ENCODE data around the gene WDR76.

Gene WDR76

GRCh38 chr15:43873651-43874050 lies 46.8 kb downstream of the WDR76 start:
- TF ChIP-seq CTCF (IDR thresholded peaks at IDR 0.05): no peak

- TF ChIP-seq CTCF (IDR thresholded peaks at IDR 0.05): no peak
These were observed 50.1 kb downstream of the WDR76 start for GRCh38 chr15:43876872-43877271.

GRCh38 chr15:43877371-43877770 lies 50.6 kb downstream of the WDR76 start:
- TF ChIP-seq CTCF (IDR thresholded peaks at IDR 0.05): no peak

- TF ChIP-seq CTCF (IDR thresholded peaks at IDR 0.05): no peak
These were observed 51.6 kb downstream of the WDR76 start for GRCh38 chr15:43878446-43878845.

GRCh38 chr15:43879386-43880355 lies 52.9 kb downstream of the WDR76 start:
- no peak for TF ChIP-seq CTCF (IDR thresholded peaks at IDR 0.05)

GRCh38 chr15:43880406-43881194 lies 53.8 kb downstream of the WDR76 start:
- no peak for TF ChIP-seq CTCF (IDR thresholded peaks at IDR 0.05)

GRCh38 chr15:43881245-43881644 lies 54.4 kb downstream of the WDR76 start:
- TF ChIP-seq CTCF (IDR thresholded peaks at IDR 0.05): no peak
